H1 (cell line): ENCODE results near the gene PRRT1B. TPM values are rescaled to one million over a fixed set of nuclear protein-coding genes. Genes with fewer than 3 reads are reported as not detected.

ENCODE experiments used
- CTCF ChIA-PET: fragments of 300-600 bp; sonication (Branson Sonifier 250); formaldehyde crosslinking; loops from one replicate; lab custom pipeline; 2021; ENCODE audit not compliant: partially characterized antibody; lab: Charles Lee
- POLR2A ChIA-PET: fragments of 300-600 bp; sonication (Branson Sonifier 250); formaldehyde crosslinking; loops from one replicate; lab custom pipeline; 2021; ENCODE audit warnings: inconsistent platforms; ENCODE audit not compliant: partially characterized antibody; lab: Charles Lee
- DNase-seq, 2 experiments: peaks; one replicate each; pipeline versions ENCODE4 v3.0.0 to v3.0.0-alpha.2; 2010 to 2022; ENCODE audit warnings: low spot score in 2 of 2, low read depth in 1 of 2, mixed read lengths in 1 of 2
- FAIRE-seq: peaks from 2 replicates; lab custom pipeline; 2011; peaks lifted over from hg19 to GRCh38; lab: Jason Lieb, UNC
- H2AFZ ChIP-seq: 2 replicates; pipeline ENCODE4 v1.8.1; 2012; ENCODE audit warnings: low read length, inconsistent platforms
- H2AK5ac ChIP-seq: 2 replicates; pipeline ENCODE4 v1.6.1; 2013; ENCODE audit warnings: low read depth, low read length
- H2BK120ac ChIP-seq: replicated peaks from 2 replicates; pipeline ENCODE3; 2013; ENCODE audit warnings: low read depth, low read length, inconsistent platforms
- H2BK12ac ChIP-seq: 2 replicates; pipeline ENCODE4 v1.6.1; 2013; ENCODE audit warnings: low read depth, low read length
- H2BK15ac ChIP-seq: 2 replicates; pipeline ENCODE4 v1.6.1; 2013; ENCODE audit warnings: low read length
- H2BK20ac ChIP-seq: 2 replicates; pipeline ENCODE4 v1.6.1; 2013; ENCODE audit warnings: low read length
- H2BK5ac ChIP-seq: 2 replicates; pipeline ENCODE4 v1.6.1; 2013; ENCODE audit warnings: low read depth, low read length
- H3K14ac ChIP-seq: 2 replicates; pipeline ENCODE4 v1.6.1; 2013; ENCODE audit warnings: inconsistent platforms; ENCODE audit not compliant: insufficient read length
- H3K18ac ChIP-seq: 2 replicates; pipeline ENCODE4 v1.6.1; 2013; ENCODE audit warnings: low read length; ENCODE audit errors: extremely low read depth
- H3K23ac ChIP-seq: 2 replicates; pipeline ENCODE4 v1.6.1; 2013; ENCODE audit warnings: inconsistent platforms; ENCODE audit not compliant: insufficient read length
- H3K23me2 ChIP-seq: 2 replicates; pipeline ENCODE4 v1.6.1; 2013; ENCODE audit warnings: low read depth, low read length
- H3K27ac ChIP-seq: 2 replicates; pipeline ENCODE4 v1.6.1; 2011; ENCODE audit warnings: low read depth, low read length, inconsistent platforms
- H3K27me3 ChIP-seq, 4 experiments: replicated peaks in 1 of 4; 1 replicate in 1 of 4; 2 replicates in 3 of 4; pipeline versions ENCODE4 v1.6.1 to v1.8.1; 2011 to 2013; ENCODE audit warnings: low read length in 3 of 4, mild to moderate bottlenecking in 3 of 4, inconsistent platforms in 2 of 4, mixed read lengths in 2 of 4, moderate library complexity in 1 of 4; ENCODE audit not compliant: control insufficient read depth in 3 of 4, insufficient read depth in 3 of 4; ENCODE audit errors: extremely low read depth in 1 of 4
- H3K36me3 ChIP-seq, 4 experiments: 2 replicates each; pipeline versions ENCODE4 v1.6.1 to v1.8.1; 2011 to 2013; ENCODE audit warnings: mild to moderate bottlenecking in 4 of 4, low read length in 3 of 4, moderate library complexity in 2 of 4, control low read depth in 1 of 4, inconsistent platforms in 1 of 4; ENCODE audit not compliant: insufficient read depth in 4 of 4, control insufficient read depth in 2 of 4
- H3K4ac ChIP-seq: replicated peaks from 2 replicates; pipeline ENCODE3; 2013; ENCODE audit warnings: low read length, low read depth, mixed read lengths, inconsistent platforms; ENCODE audit not compliant: insufficient read length
- H3K4me1 ChIP-seq, 4 experiments: replicated peaks in 1 of 4; 1 replicate in 1 of 4; 2 replicates in 3 of 4; pipeline versions ENCODE4 v1.6.1 to v1.8.1; 2011 to 2013; ENCODE audit warnings: low read length in 3 of 4, inconsistent platforms in 2 of 4, mixed read lengths in 1 of 4; ENCODE audit not compliant: insufficient read depth in 4 of 4, control insufficient read depth in 3 of 4
- H3K4me2 ChIP-seq, 2 experiments: 2 replicates each; pipeline versions ENCODE4 v1.6.1 to v1.8.1; 2011 to 2013; ENCODE audit warnings: low read depth in 2 of 2, low read length in 2 of 2, control low read depth in 1 of 2, inconsistent platforms in 1 of 2, mild to moderate bottlenecking in 1 of 2; ENCODE audit not compliant: insufficient read depth in 1 of 2
- H3K4me3 ChIP-seq, 4 experiments: fragments of 200-600, 300-600 bp in 1 of 4; sonication (generic), shearing (Covaris generic), sonication (Bioruptor Twin) in 1 of 4; 2 replicates each; pipeline versions ENCODE4 v1.5.1 to v1.8.1; 2011 to 2016; ENCODE audit warnings: low read length in 4 of 4, low read depth in 3 of 4, control low read depth in 2 of 4, inconsistent platforms in 2 of 4, mild to moderate bottlenecking in 2 of 4, mixed read lengths in 1 of 4, moderate library complexity in 1 of 4; ENCODE audit not compliant: insufficient read depth in 2 of 4; ENCODE audit errors: extremely low read depth in 1 of 4
- H3K56ac ChIP-seq: replicated peaks from 2 replicates; pipeline ENCODE3; 2013; ENCODE audit warnings: low read depth, mild to moderate bottlenecking, mixed read lengths, low read length, inconsistent platforms; ENCODE audit not compliant: insufficient read length
- H3K79me1 ChIP-seq: 2 replicates; pipeline ENCODE4 v1.6.1; 2013; ENCODE audit warnings: low read depth, low read length, control low read depth
- H3K79me2 ChIP-seq, 2 experiments: 2 replicates each; pipeline versions ENCODE4 v1.6.1 to v1.8.1; 2012 to 2013; ENCODE audit warnings: low read length in 2 of 2, mild to moderate bottlenecking in 2 of 2, inconsistent platforms in 1 of 2; ENCODE audit not compliant: insufficient read depth in 2 of 2, control insufficient read depth in 1 of 2
- H3K9ac ChIP-seq, 4 experiments: replicated peaks in 1 of 4; 1 replicate in 1 of 4; 2 replicates in 3 of 4; pipeline versions ENCODE4 v1.6.1 to v1.8.1; 2011 to 2013; ENCODE audit warnings: low read depth in 3 of 4, low read length in 3 of 4, control low read depth in 2 of 4, mild to moderate bottlenecking in 2 of 4, moderate library complexity in 2 of 4, inconsistent platforms in 1 of 4; ENCODE audit errors: extremely low read depth in 1 of 4
- H3K9me3 ChIP-seq, 2 experiments: 2 replicates each; pipeline versions ENCODE4 v1.6.1 to v1.8.1; 2012 to 2013; ENCODE audit warnings: mild to moderate bottlenecking in 2 of 2, moderate library complexity in 2 of 2, control low read depth in 1 of 2, inconsistent platforms in 1 of 2, low read depth in 1 of 2, low read length in 1 of 2, mixed read lengths in 1 of 2; ENCODE audit not compliant: insufficient read depth in 2 of 2
- H4K20me1 ChIP-seq, 2 experiments: replicated peaks in 1 of 2; 2 replicates each; pipeline versions ENCODE3 to v1.8.1; 2011 to 2013; ENCODE audit warnings: inconsistent platforms in 2 of 2, low read length in 2 of 2, mild to moderate bottlenecking in 1 of 2; ENCODE audit not compliant: insufficient read depth in 2 of 2, control insufficient read depth in 1 of 2
- H4K5ac ChIP-seq: 2 replicates; pipeline ENCODE4 v1.6.1; 2013; ENCODE audit warnings: low read length, low read depth, mixed read lengths, inconsistent platforms; ENCODE audit not compliant: insufficient read length
- H4K8ac ChIP-seq: 2 replicates; pipeline ENCODE4 v1.8.0; 2013; ENCODE audit warnings: mild to moderate bottlenecking, moderate library complexity, low read length, inconsistent platforms; ENCODE audit not compliant: insufficient read depth; ENCODE audit errors: extremely low read depth
- H4K91ac ChIP-seq: replicated peaks from 2 replicates; pipeline ENCODE3; 2013; ENCODE audit warnings: low read length, mixed read lengths, inconsistent platforms; ENCODE audit not compliant: insufficient read length
- SP1 ChIP-seq: IDR thresholded peaks from 2 replicates; pipeline ENCODE4 v1.6.1; 2011; ENCODE audit warnings: low read depth, low read length
- WGBS, 2 experiments: shearing (Covaris generic) in 1 of 2; methylation state at CpG; one replicate each; pipeline versions ENCODE4 v1.1.6 to v1.1.7; 2013 to 2015; ENCODE audit warnings: low lambda C conversion rate in 2 of 2, mixed read lengths in 2 of 2, inconsistent platforms in 1 of 2, low coverage in 1 of 2, missing lambda C conversion rate in 1 of 2; ENCODE audit not compliant: insufficient replicate concordance in 2 of 2, insufficient coverage in 1 of 2, insufficient read length in 1 of 2; ENCODE audit errors: extremely low coverage in 1 of 2, missing lambda C conversion rate in 1 of 2; 5-methylcytosine and 5-hydroxymethylcytosine counted together
- polyA plus RNA-seq, 7 experiments: library from polyadenylated mRNA; depleted of rRNA in 3 of 7; stranded (reverse) in 5 of 7; unstranded in 2 of 7; fragments of >200 nt in 5 of 7; fragments of 200-250 nt in 2 of 7; gene quantifications; 1 replicate in 5 of 7; 2 replicates in 1 of 7; 4 replicates in 1 of 7; pipeline versions ENCODE4 v1.2.1 to v1.2.3, GENCODE V29; 2011 to 2013; ENCODE audit warnings: missing spikeins in 2 of 7, mixed read lengths in 2 of 7
- total RNA-seq: library from RNA; stranded (reverse); fragmentation: NEBNext Ultra II Directional; extraction: Animal tissue kit (Norgen Biotek cat#: 25700); gene quantifications from 2 replicates; pipeline ENCODE4 v1.2.1, GENCODE V29; 2021

Gene PRRT1B
- total and polyA plus RNA-seq, 2 of the 8 experiments (the other 6 are each of a cell fraction or from before 2014, with no cell fraction given): 0.30 to 1.2 TPM

GRCh38 chr9:131537946-131538345, 7.4 kb upstream of the PRRT1B start:
- FAIRE-seq (no peak), DNase-seq (no peak)
- H2AFZ ChIP-seq: no peak overlapping the region
- no peak overlapping the region for H3K4me3 ChIP-seq
- H3K79me1 ChIP-seq: no peaks in the 10 kb centered on the region
- no peak overlapping the region for H3K27ac ChIP-seq
- WGBS, 2 experiments: 90% methylated on average over 19 of the region's 19 CpGs; no CpG with 5 or more reads in 1 of the 2 experiments
- H2AK5ac ChIP-seq: no peak overlapping the region
- no peak overlapping the region for H4K5ac ChIP-seq
- no peaks in the 10 kb centered on the region for H3K36me3 ChIP-seq
- no peak overlapping the region for H3K18ac ChIP-seq
- no peak overlapping the region for H3K14ac ChIP-seq
- no peaks in the 10 kb centered on the region for H4K20me1 ChIP-seq
- H2BK20ac ChIP-seq: no peak overlapping the region
- H4K8ac ChIP-seq: no peak overlapping the region
- no peak overlapping the region for H2BK15ac ChIP-seq
- no peaks in the 10 kb centered on the region for H3K23me2 ChIP-seq
- no peaks in the 10 kb centered on the region for H3K4me1 ChIP-seq
- no peak overlapping the region for H2BK12ac ChIP-seq
- ChIA-PET CTCF (no interaction called here), POLR2A (no interaction called here)
- no peaks in the 10 kb centered on the region for H3K27me3 ChIP-seq
- TF ChIP-seq SP1: no peak
- peaks cover 8 to 13% of the 10 kb centered on the region in 2 experiments for H3K9me3 ChIP-seq
- no peak overlapping the region for H2BK5ac ChIP-seq
- H2BK120ac ChIP-seq: no peak overlapping the region
- H3K23ac ChIP-seq: no peak overlapping the region
- no peak overlapping the region for H4K91ac ChIP-seq
- no peak overlapping the region for H3K4ac ChIP-seq
- H3K56ac ChIP-seq: no peak overlapping the region
- H3K9ac ChIP-seq: no peak overlapping the region
- no peak overlapping the region for H3K4me2 ChIP-seq
- no peaks in the 10 kb centered on the region for H3K79me2 ChIP-seq
